H1 (cell line): ENCODE data around the gene CDR2.

Experiments used
- POLR2A ChIP-seq, 2 experiments: IDR thresholded peaks; 1 replicate in 1 of 2; 2 replicates in 1 of 2; pipeline ENCODE4 v1.6.1; 2011; ENCODE audit warnings: low read depth in 2 of 2, low read length in 2 of 2, mild to moderate bottlenecking in 2 of 2; ENCODE audit errors: control extremely low read depth in 1 of 2
- RAD21 ChIP-seq, 2 experiments: IDR thresholded peaks in 1 of 2; conservative IDR thresholded peaks in 1 of 2; 2 replicates each; pipeline ENCODE4 v1.6.1; 2011; ENCODE audit warnings: low read depth in 2 of 2, low read length in 2 of 2, improper control_type of control experiment in 1 of 2, inconsistent platforms in 1 of 2, mild to moderate bottlenecking in 1 of 2, moderate library complexity in 1 of 2

DNA sequence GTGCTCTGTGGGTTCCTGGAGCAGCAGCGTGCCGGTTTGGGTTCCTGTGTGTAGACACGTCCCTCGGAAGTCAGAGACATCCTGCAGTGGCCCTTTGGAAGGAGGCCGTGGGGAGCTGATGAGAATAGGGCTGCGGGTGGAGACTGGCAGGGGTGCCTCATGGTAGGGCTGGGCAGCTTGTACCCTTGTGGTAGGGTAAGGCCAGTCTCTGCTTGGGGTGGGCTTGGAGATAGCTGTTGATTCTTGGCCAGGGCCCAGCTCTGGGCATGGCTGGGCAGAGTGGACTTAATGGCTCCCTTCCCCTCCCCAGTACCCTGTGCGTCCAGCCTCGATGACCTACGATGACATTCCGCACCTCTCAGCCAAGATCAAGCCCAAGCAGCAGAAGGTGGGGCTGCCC is 66.6 kb downstream of the CDR2 start:
- TF ChIP-seq POLR2A (IDR thresholded peaks at IDR 0.05; ENCODE audit: control extremely low read depth in 1 of 2, low read depth in 2 of 2, low read length in 2 of 2) = no peak
- TF ChIP-seq RAD21 (IDR thresholded peaks at IDR 0.05 in 1 of 2, conservative IDR thresholded peaks at IDR 0.05 in 1 of 2; ENCODE audit: low read depth in 2 of 2, low read length in 2 of 2) = no peak
